HG03378 (cell line): Measurements from ENCODE around the gene STARD13.
"Not testable (repeated sequence)": the region's sequence is repeated elsewhere in the genome, so short reads cannot be mapped to it uniquely, and the experiment has no call there.

Experiments
- ATAC-seq: cut with Tn5 transposase; IDR thresholded peaks from one replicate; pipeline ENCODE4 v1.9.1; 2021; ENCODE audit warnings: mild to moderate bottlenecking, moderate library complexity; ENCODE audit not compliant: unreplicated experiment

STARD13 gene

DNA sequence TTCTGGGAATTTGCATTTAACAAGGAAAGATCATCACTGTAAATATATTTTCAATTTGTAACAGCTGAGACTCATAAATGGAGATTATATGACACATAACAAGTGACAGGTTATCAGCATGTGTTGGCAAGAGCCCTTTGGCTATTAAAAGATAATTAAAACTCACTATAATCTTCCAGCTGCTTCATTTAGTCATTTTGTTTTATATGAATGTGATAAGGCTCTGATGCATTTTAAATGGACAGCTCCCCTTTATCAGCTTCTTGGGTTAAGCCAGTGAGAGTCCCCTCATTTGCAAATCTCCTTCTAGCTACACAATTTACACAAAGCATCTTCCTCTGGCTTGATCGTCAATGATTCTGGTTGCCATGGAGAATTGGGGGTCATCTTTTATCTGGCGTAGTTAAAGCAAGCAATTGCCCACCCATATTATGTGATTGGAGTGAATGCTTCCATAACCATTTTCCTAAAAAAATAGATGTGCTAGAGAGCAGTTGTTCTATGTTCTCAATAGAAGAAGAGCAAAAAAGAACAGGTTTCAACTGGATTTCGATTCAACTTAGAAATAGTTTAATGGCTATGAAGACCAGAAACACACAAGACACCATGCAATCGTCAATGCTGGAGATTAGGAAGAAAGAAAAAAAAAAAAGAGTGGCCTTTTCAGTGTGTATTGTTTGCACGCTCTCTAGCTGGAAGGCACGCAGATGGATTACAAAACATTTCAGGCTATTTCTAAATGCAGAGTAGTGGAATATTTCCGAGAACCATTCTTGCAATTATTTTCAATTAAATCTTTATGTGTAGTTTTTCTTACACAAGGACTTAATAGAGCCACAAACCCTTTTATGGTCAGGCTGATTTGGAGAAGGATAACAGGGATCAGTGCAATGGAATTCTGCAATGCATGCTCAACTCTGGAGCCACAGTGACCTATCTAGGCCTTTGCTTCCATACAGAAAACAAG is 27.4 kb downstream of the STARD13 start:
- no peak for ATAC-seq

DNA sequence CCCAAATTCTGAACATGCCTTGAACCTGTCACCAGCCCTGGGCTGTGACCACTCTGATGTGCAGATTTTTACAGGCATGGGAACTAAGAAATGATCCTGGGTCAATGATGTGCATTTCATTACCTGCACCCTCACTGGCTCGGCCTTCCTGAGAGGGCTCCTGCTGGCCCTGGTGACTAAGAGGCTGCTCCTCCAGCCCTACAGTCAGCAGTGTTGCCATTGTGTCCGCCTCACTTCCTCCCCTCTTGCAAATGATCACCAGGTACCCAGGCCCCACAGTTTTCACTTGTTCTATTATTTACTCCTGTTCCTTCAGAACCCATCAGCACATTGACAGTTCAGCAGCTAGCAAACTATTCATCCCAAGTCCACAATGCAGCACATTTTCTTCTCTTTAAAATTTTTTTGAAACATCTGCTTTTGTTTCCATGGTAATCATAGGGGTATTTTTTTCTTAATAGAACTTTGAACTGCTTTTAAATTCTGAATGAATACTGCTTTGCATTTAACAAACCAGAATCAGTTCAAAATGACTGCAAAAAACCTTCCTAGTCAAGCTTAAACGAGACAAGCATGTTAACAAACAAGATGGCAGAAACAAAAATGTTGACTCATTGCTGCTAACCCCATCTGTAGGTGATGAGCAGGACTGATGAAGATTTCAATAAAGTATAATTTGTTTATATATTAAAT is 29.3 kb downstream of the STARD13 start:
- ATAC-seq = no peak

GRCh38 chr13:33252135-33252534 is 33.4 kb downstream of the STARD13 start:
- no peak for ATAC-seq

DNA sequence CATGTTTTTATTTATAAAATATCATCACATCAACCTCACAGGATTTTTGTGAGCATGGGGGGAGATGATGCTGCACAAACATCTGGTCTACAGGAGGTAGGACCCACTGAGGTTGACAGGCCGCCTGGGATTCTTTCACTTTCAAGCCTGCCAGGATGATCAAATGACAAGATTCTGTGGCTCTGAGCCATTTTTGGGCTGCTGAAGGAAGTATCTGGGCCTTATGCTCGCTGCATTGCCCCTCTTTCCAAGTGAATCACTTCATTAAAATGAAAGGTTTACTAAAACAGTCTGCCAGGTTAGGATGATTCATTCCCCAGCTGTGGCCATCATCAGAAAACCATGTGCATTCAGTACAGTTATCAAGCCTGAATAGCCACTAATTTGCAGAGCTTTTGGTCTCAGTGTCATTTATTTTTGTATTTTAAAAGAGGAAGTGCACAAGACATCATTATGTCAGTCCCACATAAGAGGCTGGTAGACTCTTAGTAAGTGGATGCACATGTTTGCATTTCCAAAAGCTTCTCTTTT is 34.4 kb downstream of the STARD13 start:
- ATAC-seq = peak; percentile 77

DNA sequence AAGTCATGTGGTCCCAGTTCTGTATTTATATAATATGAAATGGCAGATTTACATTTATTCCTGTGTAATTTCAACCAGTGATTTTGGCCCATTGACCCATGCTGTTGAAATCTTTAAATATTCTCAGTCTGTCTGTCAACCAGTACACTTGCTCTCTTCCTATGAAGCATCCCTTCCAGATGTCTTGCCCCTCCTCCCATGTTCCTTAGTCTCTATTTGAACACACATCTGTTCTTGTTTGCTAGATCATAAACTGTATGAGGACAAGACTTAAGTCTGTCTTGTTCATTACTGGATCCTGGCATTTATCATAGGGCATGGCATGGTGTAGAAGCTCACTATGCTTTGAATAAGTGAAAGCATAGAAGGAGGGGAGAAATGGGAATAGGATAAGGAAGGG is 34.9 kb downstream of the STARD13 start:
- ATAC-seq = no peak

DNA sequence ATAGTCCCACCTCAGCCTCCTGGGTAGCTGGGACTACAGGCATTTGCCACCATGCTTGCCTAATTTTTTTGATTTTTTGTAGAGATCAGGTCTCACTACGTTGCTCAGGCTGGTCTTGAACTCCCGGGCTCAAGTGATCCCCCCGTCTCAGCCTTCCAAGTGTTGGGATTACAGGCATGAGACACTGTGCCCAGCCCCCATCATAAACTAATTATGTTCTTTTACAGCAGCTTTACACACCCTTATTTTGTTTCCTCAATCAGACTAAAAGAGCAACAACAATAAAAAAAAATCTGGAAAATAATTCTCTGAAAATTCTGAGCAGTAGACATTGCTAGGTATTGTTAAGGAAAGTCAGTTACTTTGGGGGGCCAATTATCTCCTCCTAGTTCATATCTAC is 35.7 kb downstream of the STARD13 start:
- no peak for ATAC-seq

GRCh38 chr13:33249066-33249465 is 36.5 kb downstream of the STARD13 start:
- no peak for ATAC-seq

DNA sequence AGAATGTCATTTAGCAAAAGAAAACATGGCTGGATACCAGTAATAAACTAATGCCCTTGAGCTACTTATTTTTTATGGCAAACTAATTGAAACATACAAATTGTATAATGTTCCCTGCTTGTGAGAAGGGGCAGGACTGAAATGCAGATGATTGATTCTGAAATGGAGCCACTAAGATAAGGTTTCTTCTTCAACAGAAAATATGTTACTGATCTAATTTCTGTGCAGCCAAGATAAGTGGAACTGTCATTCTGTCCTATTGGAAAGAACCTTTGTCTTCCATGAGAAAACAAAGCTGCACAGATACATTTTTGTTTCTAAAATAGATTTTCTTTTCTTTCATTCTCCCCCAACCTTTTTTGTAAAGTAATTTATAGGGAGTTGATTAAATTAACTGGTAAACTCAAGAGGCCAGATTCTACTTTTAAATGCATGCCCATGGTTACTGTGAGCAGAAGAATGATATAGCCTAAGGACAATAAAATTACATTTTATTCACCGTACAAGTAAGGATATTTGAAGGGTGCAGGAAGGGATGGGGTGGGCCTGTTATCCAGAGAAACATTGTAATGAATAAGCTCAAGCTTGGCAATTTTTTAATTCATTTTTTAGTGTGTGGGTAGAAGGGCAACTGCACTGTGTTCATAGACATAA is 39.9 kb downstream of the STARD13 start:
- no peak for ATAC-seq

DNA sequence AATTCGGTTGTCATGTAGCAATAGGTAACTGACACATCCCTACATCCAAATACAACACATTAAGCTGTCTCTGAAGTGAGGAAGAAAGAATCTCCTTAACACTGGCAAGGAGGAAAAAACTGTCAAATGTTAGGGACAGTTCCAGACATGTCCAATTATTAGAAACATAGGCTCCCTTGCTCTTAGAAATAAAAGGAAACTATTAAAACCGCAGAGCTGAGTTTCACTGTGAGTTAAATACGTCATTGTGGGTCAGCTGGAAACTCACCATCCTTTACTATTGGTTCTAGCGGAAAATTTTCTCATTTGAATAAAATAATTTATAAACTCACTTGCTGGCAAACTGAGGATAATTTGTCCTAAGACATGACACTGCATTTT is 40.7 kb downstream of the STARD13 start:
- ATAC-seq = no peak

- no peak for ATAC-seq
Measured at GRCh38 chr13:33244210-33244906, 41.2 kb downstream of the STARD13 start.

GRCh38 chr13:33242984-33243617 is 42.5 kb downstream of the STARD13 start:
- ATAC-seq = no peak

DNA sequence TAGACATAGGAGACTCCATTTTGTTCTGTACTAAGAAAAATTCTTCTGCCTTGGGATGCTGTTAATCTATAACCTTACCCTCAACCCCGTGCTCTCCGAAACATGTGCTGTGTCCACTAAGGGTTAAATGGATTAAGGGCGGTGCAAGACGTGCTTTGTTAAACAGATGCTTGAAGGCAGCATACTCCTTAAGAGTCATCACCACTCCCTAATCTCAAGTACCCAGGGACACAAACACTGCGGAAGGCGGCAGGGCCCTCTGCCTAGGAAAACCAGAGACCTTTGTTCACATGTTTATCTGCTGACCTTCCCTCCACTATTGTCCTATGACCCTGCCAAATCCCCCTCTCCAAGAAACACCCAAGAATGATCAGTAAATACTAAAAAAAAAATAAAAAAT is 43.2 kb downstream of the STARD13 start:
- ATAC-seq = not testable (repeated sequence)

DNA sequence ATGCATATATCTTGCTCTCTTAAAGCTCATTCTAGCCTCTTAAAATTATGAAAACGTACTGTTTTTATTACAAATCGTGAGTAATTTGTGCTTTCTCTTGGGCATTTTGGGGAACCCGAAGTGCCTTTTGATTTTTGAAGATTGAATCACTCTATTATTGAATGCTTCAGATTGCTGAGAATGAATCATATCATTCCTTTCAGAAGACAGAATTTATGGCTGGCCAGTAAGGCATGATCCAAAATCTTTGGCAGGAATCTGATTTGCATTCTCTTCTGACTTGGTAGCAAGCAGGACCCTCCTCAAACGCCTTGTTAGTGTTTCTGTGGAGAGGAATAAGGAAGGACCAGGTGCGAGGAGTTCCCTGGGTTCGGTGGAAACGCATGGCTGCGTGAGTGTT is 49.5 kb downstream of the STARD13 start:
- no peak for ATAC-seq

DNA sequence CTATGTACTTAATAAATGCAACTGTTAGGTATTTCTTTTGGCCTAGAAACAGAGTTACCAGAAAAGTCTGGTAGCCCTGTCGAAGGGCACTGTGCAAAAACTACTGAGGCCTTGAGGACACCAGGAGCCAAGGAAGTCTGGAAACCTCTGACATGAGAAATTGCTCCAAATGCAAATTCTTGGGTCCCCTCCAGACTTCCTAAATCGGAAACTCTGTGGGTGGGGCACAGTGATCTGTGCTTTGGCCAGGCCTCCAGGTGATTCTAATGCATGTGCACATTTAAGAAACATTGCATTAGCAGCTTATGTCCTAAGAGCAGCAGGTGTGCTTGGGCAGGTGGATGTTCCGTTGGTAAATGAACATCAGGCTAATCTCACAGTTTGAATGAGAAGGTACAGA is 50.0 kb downstream of the STARD13 start:
- no peak for ATAC-seq

- no peak for ATAC-seq
Measured at GRCh38 chr13:33235078-33235477, 50.5 kb downstream of the STARD13 start.

DNA sequence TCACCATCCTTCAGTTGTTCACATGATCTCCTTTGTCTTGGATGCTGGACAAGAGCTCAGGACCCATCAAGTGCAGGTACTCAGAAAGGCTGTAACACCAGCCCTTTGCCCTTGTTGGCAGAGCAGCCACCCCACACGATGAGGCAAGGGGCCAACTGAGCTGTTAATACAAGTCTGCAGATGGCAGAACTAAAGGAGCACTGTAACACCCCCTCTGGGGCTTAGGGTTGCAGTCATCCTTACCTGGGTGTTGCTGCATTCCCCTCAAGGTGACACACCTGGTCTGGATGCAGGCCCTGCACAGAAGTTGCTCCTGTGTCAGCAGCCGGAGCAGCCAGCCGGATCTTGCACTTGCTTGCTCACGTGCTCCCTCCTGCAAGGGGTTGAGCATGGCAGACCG is 52.0 kb downstream of the STARD13 start:
- no peak for ATAC-seq

DNA sequence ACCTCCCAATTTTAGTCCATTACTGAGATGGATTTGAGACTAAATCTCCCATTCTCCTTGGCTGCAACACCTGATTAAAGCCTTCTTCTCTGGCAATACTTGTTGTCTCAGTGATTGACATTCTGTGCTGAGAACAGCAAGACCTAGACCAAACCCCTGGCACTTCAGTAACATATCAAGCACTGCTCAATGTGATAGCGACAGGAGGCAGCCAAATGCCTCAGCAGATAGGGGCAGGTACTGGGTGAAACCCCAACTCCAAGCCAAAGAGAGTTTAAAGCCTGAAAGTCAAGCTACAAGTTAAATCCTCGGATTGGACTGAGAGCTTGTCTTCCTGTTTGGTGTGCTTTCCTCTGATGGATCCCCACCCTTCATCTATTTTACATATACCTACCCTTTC is 52.7 kb downstream of the STARD13 start:
- no peak for ATAC-seq

- ATAC-seq = no peak
Measured at GRCh38 chr13:33231339-33231738, 54.2 kb downstream of the STARD13 start.

DNA sequence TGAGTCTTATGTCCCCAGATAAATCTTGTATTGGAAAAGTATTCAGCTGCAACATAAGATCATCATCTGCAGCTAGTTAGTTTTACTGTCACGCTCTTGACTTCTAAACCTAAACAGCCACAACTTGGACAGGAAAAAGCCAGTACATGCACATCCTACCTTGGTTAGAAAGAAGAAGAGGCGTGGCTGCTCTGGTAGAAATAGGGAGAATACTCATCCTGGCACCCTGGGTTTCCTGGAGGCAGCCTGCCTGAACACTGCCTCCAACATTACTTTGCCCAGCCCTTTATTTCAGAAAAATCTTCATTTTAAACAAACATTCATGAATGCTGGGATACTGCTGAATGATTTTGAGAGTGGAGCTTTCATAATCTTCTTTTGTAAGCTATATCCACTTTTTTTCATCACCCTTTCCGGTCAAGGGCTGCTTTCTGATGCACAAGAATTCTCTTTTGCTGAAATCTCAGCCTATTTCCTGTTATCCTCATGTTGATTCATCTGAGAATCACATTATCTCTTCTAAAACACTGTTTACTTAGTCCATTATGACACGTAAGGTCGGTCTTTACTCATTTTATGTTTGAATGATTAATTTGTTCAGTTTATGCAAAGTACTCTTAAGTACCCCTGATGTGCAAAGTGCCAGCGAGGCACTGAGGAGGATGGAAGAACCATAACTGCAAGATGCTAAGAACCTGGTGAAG is 55.2 kb downstream of the STARD13 start:
- ATAC-seq = no peak
